Measurements from ENCODE around the gene NPAS2. TPM values are rescaled to one million over a fixed set of nuclear protein-coding genes. Genes with fewer than 3 reads are reported as not detected.

The NPAS2 gene
- total RNA-seq, 1 donor, result 8.7 TPM

- H4K20me1 ChIP-seq (ENCODE audit: insufficient read depth, low read length), result no peaks in the 10 kb centered on the region
- no peak overlapping the region for H3K4me3 ChIP-seq (ENCODE audit: insufficient read depth, low read length)
- TF ChIP-seq CTCF (IDR thresholded peaks at IDR 0.05; ENCODE audit: extremely low read depth, low read depth, low read length), result no peak
- no peaks in the 10 kb centered on the region for H3K79me2 ChIP-seq (ENCODE audit: insufficient read depth, low read length)
- H3K4me1 ChIP-seq (ENCODE audit: insufficient read depth, low read length), result no peaks in the 10 kb centered on the region
- no peaks in the 10 kb centered on the region for H3K36me3 ChIP-seq (ENCODE audit: insufficient read depth, low read length)
- peaks cover 14% of the 10 kb centered on the region for H3K27me3 ChIP-seq (ENCODE audit: insufficient read depth, low read length)
- DNase-seq (ENCODE audit: insufficient read length, low spot score, missing footprints), result no peak
- H3K9me3 ChIP-seq (ENCODE audit: low read depth, low read length), result no peaks in the 10 kb centered on the region
- H2AFZ ChIP-seq (ENCODE audit: low read length), result no peak overlapping the region
- no peak overlapping the region for H3K4me2 ChIP-seq (ENCODE audit: insufficient read depth, low read length)
- no peak overlapping the region for H3K27ac ChIP-seq (ENCODE audit: low read depth, low read length)
These were observed 26.0 kb upstream of the NPAS2 start for GRCh38 chr2:100793982-100794381.

DNA sequence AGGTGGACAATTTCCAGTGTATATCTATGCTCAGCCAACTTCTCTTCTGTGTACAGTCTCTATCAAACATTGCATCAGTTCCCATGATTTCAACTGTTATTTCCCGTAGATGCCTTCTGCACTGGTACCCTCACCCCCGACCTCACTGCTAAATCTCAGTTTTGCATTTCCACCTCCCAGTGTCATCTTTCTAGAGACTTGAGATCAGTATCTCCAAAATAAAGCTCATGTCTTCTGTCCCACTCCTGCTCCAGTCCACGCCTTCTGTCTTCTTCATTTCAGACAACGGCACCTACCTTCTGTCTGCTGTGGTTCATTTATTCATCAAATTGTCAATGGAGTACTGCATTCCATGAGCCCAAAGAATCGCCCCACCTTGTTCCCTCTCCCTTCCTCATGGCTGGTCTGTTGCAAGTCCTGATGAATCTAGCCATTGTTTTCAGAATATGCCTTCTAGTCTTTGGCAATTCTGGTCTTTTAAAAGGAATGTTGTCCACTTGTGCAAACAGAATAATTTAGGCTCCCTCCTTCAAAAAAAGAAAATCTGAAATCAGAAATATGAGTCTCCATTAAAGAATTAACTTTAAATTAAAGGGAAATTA is 23.3 kb upstream of the NPAS2 start:
- Histone ChIP-seq H2AFZ (ENCODE audit: low read length) (no peak overlapping the region), H3K4me2 (ENCODE audit: insufficient read depth, low read length) (no peak overlapping the region), H4K20me1 (ENCODE audit: insufficient read depth, low read length) (no peaks in the 10 kb centered on the region), H3K79me2 (ENCODE audit: insufficient read depth, low read length) (no peaks in the 10 kb centered on the region), H3K4me3 (ENCODE audit: insufficient read depth, low read length) (no peak overlapping the region), H3K27ac (ENCODE audit: low read depth, low read length) (no peak overlapping the region), H3K4me1 (ENCODE audit: insufficient read depth, low read length) (no peaks in the 10 kb centered on the region), H3K27me3 (ENCODE audit: insufficient read depth, low read length) (peaks cover 21% of the 10 kb centered on the region), H3K36me3 (ENCODE audit: insufficient read depth, low read length) (no peaks in the 10 kb centered on the region), H3K9me3 (ENCODE audit: low read depth, low read length) (no peaks in the 10 kb centered on the region)
- TF ChIP-seq CTCF (IDR thresholded peaks at IDR 0.05; ENCODE audit: extremely low read depth, low read depth, low read length), result no peak
- DNase-seq (ENCODE audit: insufficient read length, low spot score, missing footprints), result no peak

- no peak for DNase-seq (ENCODE audit: insufficient read length, low spot score, missing footprints)
- TF ChIP-seq CTCF (IDR thresholded peaks at IDR 0.05; ENCODE audit: extremely low read depth, low read depth, low read length), result no peak
- no peak overlapping the region for H3K4me2 ChIP-seq (ENCODE audit: insufficient read depth, low read length)
- no peak overlapping the region for H2AFZ ChIP-seq (ENCODE audit: low read length)
- no peak overlapping the region for H3K27ac ChIP-seq (ENCODE audit: low read depth, low read length)
- H4K20me1 ChIP-seq (ENCODE audit: insufficient read depth, low read length), result no peaks in the 10 kb centered on the region
- no peaks in the 10 kb centered on the region for H3K79me2 ChIP-seq (ENCODE audit: insufficient read depth, low read length)
- H3K27me3 ChIP-seq (ENCODE audit: insufficient read depth, low read length), result peaks cover 16% of the 10 kb centered on the region
- no peaks in the 10 kb centered on the region for H3K36me3 ChIP-seq (ENCODE audit: insufficient read depth, low read length)
- H3K4me3 ChIP-seq (ENCODE audit: insufficient read depth, low read length), result no peak overlapping the region
- no peaks in the 10 kb centered on the region for H3K4me1 ChIP-seq (ENCODE audit: insufficient read depth, low read length)
- H3K9me3 ChIP-seq (ENCODE audit: low read depth, low read length), result no peaks in the 10 kb centered on the region
These were observed 20.3 kb upstream of the NPAS2 start for GRCh38 chr2:100799686-100800085.

DNA sequence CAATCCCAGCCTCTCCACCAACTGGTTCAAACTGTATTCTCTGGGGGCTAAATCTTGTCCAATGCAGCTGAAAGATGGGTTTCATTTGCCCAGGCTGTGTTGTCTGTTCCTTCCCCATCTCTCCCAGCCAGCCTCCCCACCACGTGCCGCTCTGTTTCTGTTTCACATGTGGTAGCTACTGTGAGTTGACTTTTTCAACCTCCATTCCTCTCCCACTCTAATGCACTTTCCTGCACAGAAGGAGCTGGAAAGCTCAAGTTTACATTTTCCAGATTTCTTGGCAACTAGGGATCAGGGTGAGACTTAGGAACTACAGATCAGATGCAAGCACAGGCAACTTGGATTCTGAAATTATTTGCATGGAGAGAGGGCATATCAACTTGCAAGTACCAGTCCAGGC is 19.0 kb upstream of the NPAS2 start:
- Histone ChIP-seq H3K36me3 (ENCODE audit: insufficient read depth, low read length) (no peaks in the 10 kb centered on the region), H3K4me3 (ENCODE audit: insufficient read depth, low read length) (no peak overlapping the region), H4K20me1 (ENCODE audit: insufficient read depth, low read length) (no peaks in the 10 kb centered on the region), H3K4me1 (ENCODE audit: insufficient read depth, low read length) (no peaks in the 10 kb centered on the region), H3K27ac (ENCODE audit: low read depth, low read length) (no peak overlapping the region), H3K4me2 (ENCODE audit: insufficient read depth, low read length) (no peak overlapping the region), H3K9me3 (ENCODE audit: low read depth, low read length) (no peaks in the 10 kb centered on the region), H2AFZ (ENCODE audit: low read length) (no peak overlapping the region), H3K79me2 (ENCODE audit: insufficient read depth, low read length) (no peaks in the 10 kb centered on the region), H3K27me3 (ENCODE audit: insufficient read depth, low read length) (peaks cover 16% of the 10 kb centered on the region)
- no peak for DNase-seq (ENCODE audit: insufficient read length, low spot score, missing footprints)
- TF ChIP-seq CTCF (IDR thresholded peaks at IDR 0.05; ENCODE audit: extremely low read depth, low read depth, low read length), result no peak

All from osteoblast (primary cell).